ENCODE measurements around the gene ARVCF.

Gene ARVCF

DNA sequence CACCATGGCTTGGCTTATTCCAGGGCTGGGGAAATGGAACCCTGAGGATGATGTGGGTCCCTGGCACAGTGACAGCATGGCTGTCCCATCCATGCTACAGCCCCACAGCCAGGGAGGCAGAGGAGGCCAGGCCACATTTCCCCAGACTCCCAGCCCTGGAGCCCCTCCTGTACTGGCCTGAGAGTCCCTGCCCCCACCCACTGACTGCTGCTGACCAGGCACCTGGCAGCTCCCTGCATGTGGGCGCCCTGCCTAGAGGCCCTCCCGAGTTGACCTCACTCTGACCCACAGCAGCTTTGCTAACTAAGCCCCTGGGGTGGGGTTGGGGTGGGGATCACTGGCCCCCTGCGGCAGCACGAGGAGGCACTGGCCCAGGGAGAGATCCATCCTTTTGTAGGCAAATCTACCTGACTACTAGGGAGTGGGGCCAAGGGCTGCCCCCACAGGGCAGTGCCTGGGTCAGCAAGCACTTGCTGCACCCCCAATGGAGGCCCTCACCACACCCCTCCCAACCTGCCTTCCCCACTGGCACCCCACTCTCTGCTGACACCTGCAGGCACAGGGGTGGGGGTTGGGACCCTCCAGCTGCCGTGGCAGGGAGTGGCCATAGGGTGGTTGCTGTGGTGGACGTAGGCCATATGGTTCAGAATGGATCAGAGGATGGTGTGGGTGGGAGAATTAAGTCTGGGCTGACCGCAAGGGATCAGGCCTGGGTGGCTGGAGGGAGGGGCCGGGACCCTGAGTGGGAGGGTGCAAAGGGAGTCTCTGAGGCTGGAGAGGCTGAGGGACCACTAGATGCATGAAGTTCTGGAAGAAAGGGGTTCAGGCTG is 17.4 kb downstream of the ARVCF start:
- no peak for DNase-seq (ENCODE audit: low spot score)

DNA sequence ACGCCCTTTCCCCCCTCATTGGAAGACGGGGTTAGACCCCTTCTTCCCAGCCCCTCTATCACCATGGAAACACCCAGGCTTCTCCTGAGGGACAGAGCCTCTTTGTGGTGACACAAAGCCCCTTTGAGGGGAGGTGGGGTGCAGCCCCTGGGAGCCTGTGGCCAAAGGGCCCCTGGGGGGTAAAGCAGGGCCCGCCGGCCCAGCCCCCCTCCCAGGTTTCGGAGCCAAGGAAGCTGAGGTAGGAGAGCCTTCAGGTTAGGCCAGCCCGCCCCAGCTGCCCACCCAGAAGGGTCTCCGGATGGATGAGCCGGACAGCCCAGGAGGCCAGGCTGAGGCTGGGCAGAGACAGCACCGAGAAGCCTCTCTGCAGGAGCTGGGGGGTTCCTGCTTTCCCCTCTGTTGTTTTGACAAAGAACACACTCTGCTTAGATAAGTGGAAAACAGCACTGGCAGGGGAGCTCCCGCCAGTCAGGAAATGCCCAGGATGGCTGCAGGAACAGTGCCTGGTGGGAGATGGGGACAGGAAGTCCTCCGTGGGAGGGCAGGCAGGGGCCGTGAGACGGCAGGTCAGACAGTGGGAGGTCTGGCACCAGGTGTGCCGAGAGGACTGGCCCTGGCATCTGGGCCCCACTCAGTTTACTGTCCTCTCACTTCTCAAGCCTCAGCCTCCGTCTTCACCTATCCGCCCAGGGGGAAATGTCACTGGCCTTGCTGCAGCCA is 18.2 kb downstream of the ARVCF start:
- no peak for DNase-seq (ENCODE audit: low spot score)

DNA sequence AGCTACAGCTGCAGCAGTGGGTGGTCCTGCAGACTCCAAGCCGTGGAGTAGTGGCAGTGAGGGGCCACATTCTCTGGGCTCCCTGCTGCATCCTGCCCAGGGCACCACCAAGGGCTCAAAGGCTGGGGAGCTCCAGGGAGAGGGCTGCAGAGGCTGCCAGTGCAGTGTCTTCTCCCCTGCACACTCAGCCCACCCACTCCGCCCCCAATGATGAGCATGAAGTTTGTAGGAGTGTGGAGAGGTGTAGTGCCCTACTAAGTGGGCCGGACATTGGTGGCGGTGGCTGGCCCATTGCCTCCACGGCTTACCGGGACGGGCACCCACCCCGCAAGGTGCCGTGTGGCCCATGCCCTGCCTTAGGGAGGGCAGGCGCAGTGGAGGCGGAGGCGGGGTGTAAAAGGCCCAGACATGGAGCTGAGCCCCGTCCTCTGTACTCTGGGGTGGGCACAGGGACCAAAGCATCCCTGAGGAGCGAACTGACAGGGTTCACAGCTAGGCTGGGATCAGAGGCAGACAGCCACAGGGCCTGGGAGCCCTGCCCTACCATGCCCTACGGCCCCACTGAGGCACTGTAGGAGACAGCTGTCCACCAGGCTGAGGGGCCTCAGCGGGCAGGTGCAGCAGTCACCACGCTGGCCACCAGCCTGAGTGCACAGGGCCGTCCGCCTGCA is 18.9 kb downstream of the ARVCF start:
- no peak for DNase-seq (ENCODE audit: low spot score)

DNA sequence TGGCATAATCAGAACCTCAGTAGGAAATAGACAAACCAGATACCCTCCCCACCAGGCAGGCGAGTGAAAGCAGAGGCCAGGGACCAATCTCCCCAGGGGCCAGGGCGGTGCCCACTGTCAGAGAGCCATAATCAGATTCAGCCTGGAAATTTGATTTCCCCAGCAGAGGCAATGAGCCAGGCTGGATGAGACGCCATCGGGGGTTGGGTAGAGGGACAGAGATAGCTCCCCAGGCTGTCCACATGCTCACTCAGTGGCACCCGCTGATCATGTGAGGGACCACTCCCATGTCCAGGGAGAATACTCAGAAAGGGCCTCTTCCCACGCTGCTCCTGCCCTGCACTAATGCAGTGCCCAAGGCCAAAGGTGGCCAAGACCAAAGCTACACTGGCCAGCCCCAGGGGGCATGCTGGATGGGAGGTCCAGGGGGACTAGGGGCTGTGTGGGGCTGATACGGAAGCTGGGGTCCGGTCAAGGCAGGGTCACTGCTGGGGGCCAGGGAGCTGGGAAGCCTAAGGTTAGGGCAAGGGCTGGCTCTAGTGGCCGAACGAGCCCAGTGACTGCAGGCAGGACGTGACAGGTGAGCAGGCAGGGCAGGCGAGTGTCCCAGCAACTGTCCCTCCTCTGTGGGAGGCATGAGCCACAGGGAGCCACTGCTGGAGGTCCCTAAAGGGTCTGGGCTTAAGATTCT is 19.8 kb downstream of the ARVCF start:
- DNase-seq (ENCODE audit: low spot score), result no peak

DNA sequence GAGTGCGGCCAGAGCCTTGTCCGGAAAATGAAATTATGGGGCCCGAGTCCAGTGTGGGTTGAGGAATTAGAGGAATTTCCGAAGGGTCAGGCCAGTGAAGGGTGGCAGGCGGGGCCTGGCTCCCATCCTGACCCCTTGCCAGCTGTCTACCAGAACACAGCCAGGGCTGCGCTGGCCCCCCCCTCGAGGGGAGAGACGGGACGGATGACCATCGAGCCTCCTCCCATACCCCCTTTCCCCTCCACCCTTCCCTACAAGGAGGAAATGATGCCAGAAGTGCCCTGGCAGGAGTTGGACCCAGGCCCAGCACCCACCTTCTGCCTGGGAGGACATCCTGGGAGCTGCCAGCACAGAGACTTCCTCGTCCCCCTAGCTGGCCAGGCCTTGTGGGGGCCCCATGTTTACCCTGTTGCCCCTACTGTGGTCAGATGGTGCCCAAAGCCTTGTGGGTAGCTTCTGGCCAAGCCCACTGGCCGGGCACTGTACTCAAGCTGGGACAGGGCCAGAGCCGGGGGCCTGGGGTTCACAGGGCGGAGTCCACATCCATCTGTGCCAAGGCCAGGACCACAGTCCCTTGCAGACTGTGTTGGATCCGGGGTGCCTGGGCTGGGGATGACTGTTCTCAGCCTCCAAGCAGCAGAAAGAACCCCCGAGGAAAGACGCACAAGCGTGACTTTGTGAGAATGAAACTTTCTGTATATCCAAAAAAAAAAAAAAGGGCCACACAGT is 20.8 kb downstream of the ARVCF start:
- no peak for DNase-seq (ENCODE audit: low spot score)

DNA sequence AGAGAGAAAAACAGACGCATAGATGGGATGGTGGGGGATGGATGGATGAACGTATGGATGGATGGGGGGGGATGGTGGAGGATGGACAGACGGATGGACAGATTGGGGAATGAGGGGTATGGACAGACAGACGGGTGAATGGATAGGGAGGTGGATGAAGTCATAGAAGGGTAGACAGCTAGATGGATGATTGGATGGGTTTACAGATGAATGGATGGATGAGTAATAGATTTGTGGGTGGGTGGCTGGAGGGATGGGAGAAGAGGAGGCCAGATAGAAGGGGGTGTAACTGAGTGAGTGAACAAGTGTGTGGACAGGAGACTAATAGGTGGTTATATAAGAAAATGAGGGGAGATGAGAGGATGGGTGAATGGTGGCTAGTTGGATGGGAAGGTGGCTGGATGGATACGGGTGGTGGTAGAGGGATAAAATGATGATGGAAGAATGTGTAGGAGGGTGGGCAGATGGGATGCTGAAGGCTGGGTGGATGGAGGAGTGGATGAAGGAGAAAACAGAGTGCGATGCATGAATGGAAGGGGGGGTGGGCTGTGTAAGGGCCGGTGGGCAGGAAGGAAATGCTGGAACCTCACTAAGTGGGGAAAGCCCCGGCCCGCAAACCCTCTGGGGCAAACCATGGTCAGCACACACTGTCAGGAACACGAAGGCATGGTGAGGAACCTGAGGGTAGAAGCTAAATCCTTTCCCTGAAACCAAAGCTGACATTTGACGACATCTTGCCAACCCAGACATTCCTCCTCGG is 21.6 kb downstream of the ARVCF start:
- no peak for DNase-seq (ENCODE audit: low spot score)

DNA sequence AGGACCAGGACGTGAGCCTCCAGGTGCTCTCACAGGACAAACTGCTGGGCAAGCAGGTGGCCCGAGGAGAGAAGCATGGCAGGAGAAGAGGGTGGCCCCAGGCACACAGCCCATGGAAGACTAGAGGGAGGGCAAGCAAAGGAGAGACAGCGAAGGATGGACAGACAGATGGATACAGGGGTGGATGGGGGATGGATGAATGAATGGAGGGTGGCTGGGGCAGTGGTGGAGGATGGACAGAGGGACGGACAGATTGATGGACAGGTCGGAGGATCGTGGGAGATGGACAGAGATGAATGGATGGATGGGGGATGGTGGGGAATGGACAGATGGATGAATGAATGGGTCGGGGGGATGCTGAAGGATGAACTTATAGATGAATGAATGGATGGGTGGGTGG is 22.7 kb downstream of the ARVCF start:
- no peak for DNase-seq (ENCODE audit: low spot score)

DNA sequence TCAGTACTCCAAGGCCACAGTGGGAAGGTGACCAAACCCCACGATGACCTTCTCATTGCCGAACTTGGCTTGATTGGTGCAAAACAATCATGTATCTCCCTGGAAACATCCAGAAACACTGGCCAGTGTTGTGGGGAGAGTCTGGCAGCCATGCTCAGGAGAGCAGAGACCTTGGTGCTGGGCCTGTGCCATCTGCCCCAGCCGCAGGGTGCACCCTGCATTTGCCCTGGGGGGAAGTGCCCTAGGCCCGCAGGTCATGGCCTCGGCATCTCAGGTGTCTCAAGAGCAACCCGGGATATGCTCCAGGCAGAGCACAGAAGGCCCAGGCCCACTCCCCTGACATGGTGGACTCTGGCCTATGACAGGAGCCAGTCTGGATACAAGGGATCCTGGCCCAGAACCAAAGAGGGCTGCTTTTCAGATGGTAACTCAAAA is 23.7 kb downstream of the ARVCF start:
- DNase-seq (ENCODE audit: low spot score), result no peak

DNA sequence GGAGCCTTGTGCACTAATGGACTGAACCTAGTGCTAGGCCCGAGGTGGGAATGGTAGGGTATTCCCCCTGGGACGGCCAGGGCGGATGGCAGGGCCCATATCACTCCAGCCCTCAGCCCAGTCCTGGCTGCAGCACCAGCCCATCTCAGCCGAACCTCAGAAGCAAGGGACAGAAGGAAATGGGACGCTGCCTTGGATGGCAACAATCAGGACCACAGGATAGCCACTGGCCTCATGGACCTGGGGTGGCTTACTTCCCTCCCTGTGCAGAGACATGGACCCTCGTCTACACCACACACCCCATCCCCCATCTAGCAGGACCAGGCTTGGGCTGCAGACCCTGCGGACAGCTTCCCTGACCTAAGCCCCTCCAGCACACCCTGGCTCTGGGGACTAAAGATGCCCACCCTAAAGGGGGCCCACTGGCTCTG is 24.1 kb downstream of the ARVCF start:
- no peak for DNase-seq (ENCODE audit: low spot score)

DNA sequence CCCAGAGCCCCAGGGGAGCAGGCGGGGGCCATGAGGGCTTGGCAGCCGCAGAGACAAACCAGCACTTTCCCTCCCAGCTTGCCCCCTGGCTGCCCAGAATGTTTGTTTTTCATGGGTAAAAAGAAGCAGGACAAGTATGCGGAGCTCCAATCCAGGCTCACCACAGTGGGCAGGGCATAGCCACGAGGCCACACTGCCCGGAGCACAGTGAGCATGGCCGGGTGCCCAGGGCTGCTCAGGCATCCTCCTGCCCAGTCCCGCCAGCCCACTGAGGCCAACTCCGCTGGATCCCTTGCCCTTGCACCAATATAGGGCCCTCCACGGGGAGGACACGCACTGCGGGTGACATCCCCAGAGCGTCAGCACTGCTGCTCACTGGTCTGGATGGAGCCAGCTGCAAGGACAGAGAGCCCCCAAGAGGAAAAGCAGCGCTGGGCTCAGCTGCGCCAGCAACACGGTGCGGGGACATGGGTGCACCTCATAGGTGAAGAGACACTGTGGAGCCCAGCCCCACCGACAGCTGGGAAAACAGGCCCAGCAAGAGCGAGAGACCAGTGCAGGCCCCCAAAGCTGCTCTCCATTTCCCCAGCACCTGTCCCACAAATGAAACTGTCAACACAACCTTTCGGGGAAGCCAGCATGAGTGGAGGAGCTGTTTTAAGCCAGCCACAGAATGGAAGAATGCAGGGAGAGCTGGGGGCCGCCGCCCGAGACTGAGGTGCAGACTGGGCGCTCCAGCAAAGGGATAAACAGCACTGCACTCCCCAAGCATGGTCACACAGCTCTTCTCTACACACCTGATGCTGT is 24.8 kb downstream of the ARVCF start:
- DNase-seq (ENCODE audit: low spot score), result no peak

DNA sequence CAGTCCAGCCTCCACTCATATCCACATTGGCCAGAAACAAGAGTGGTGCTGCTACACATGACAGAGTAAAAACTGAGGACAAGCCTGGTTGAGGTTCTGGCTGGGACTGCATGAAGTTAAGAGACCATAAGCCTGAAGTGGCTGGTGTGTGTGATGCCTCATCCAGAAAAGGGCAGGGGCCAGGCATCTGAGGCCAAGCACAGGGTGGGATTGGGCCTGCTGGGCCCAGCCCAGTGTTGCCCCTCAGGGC is 25.3 kb downstream of the ARVCF start:
- no peak for DNase-seq (ENCODE audit: low spot score)

DNA sequence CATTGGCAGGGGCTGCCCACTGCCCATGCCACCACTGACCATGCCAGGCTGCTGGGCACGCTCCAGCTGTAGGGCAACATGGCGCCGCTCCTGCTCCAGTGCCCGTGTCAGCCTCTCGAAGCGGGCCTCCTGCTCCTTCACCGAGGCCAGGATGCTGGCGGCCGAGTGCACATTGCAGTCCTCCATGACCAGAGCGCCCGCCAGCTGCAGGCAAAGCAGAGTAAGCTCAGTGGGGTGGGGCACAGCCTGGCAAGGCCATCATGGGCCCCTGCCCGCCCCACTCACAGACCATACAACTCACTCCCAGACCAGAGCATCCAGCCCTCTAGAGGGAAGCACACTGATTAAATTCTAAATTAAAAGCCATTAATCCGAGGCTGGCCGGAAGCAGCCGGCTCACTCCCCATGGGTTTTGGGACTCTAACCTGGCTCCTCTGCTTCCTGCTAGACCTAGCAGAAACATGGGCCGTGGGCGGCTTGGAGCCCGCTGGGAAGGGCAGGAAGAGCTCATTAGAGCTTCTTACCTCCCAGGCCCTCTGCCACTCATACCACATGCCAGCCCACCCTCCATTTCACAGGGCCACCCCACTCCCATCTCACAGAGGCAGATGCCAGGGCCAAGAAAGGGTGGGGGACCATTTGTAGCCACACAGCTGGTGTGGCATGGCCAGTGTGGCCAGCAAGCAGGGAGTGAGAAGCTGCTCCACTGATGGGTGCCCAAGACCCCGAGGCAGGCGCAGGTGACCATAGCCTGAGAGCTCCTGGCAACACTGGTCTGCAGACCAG is 25.8 kb downstream of the ARVCF start:
- DNase-seq (ENCODE audit: low spot score), result no peak

DNA sequence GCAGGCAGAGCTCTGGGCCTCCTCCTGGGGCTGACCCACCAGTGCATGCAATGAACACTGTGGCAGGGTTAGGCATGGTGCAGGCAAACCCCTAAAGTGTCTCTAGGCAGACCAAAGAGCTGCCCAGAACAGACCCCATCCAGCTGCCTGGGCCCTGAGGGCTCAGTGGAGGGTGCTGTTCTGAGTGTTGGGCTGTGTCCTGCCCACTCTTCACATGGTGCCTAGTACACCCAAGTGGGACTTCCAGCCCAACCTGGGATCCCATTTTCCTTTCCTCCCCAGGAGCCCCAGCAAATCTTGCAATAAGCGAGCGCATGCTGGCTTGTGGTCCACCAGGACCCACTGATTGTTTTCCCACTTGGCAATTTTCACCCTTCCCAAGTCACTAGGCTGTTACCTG is 26.4 kb downstream of the ARVCF start:
- DNase-seq (ENCODE audit: low spot score), result no peak

DNA sequence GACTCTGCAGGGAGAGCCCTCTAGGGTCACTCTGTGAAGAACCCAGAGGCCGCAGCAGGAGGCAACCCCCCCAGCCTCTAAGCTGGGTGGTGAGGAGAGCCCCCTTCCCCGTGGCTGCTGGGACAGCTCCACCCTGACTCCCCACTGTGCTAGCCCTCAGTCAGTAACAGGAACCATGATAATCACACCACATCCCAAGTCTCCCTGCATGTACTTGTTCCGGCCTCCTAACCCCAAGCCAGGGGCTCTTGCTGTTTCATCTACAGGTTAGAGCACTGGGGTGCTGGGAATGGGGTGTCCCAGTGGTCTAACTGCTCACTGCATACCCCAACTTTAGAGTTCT is 26.9 kb downstream of the ARVCF start:
- DNase-seq (ENCODE audit: low spot score), result no peak

DNA sequence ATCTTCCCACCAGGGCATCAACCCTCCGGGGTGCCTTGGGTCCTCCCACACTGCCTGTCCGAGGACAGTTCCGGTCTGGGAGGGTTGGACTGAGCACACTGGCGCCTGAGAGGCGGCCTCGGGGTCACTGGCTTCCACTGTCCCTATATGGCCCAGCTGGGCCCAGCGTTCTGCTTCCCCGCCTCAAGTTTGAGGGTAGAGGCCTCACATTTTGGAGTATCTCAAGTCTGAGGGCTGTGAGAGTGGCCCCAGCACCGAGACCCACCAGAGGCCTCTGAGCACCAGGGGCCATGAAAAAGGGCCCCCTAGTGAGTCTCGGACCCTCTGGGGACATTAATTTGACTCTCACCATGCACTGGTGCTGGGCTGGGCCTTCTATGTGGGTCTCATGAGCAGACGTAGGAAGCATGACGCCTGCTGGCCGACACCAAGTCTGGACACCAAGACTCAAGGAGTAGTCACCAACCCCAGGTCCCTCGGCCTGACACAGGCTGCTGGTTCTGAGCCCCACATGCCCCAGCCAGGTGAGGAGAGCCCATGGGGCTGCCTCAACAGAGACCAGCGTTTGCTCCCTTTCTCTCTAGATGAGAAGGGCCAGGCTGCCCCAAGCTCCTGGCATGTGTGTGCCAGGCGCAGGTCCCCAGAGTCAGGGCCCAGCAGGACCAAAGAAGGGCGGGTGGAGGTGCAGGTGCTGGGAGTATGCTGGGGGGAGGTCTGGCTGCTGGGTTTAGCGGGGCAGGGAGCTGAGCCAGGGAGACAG is 27.5 kb downstream of the ARVCF start:
- DNase-seq (ENCODE audit: low spot score), result no peak

DNA sequence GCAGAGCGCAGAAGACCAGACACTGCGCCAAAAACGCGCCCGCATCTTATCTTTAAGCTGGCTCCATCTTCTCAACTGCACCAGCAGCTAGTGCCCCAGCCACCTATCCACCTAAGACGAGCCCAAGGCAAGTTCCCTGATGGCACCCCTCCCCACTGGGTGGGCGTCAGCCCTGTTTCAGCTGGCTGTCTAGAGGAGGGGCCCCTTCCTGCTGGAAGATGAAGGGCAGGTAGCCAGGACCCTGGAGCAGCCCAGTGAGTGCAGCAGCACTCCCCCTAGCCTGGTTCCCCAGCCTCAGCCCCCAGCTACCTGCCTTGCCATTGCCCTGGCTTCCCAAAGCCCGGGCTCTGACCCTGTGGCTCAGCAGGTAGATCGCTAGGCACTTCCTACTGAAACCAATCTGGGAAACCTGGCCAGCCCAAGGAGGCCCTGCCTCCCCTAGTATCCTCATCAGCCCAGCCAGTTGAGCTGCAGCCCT is 28.3 kb downstream of the ARVCF start:
- DNase-seq (ENCODE audit: low spot score), result no peak

DNA sequence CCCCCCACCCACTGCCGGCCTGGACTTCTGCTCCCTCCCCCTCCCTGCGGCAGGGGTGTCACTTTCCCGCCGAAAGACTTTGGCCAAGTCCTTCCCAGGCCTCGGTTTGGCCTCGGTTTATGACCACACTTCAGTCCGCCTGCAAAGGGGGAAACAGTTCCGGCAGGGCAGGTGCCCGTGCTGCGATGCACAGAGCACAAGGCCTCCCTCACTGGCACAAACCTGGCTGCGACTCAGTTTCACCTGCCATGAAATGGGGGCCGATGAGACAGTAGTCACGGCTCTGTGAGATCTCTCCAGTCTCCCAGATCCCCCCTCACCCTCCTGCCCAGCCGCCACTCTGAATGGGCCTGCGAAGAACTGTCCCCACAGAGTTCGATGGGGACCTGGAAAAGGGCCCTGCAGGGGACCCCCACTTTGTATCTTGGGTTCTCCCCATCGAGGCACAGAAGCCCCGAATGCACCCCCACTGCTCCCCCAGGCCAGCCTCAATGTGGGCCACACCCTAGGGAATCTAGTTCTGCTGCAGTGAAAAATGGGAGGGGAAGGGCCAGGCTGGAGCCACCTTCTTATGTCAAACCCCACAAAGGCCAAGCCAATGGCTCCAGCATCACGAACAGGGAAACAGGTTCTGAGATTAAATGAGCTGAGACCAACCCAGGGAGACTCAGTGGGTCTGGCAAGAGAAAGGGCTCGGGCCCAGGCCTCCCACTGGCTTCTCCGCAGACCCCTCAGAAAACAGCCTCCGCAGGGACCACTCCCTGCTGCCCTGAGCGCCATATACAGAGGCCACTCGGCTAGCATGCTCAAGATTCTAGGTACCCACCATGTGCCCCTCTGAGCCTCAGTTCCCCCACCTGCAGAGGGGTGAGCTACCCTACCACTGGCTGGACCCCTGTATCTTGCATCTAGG is 29.0 kb downstream of the ARVCF start:
- no peak for DNase-seq (ENCODE audit: low spot score)

Measured in CD4-positive, alpha-beta T cell treated with Interleukin-6 at 100 ng/mL for 8 hours (primary cell).